ENCODE data around the gene ZNF141. TPM values are rescaled to one million over a fixed set of nuclear protein-coding genes. Genes with fewer than 3 reads are reported as not detected.
A peak's percentile ranks its signal among the peaks of the same experiment; 100 is the strongest.

ZNF141 gene
- total RNA-seq, 4 donors from 2014 or later, result 12.6 to 30.4 (median 18.8) TPM

DNA sequence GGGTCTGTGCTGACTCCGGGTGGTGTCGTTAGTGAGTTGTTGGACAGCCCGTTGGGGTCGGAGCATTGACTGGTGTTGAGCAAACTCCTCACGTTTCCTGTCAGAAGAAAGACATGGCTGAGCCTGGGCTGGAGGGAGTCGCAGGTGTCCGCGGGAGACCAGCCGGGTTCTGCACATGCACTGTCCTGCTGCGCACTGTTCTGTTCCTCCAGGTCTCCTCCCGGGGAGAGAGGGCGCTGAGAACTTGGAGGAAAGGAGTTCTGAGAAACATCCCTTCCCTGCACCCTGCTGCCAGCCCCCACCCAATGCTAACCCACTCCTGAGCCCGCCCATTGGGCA is 1.1 kb downstream of the ZNF141 start:
- H3K27ac ChIP-seq, result peak overlapping the region in 3 of 4 donors; percentile 97 to 99 (median 97)

GRCh38 chr4:340011-340410 is 2.4 kb downstream of the ZNF141 start:
- Histone ChIP-seq H3K4me1 (peaks cover 0 to 46% (median 12%) of the 10 kb centered on the region in 3 donors), H3K9me3 (peaks cover 0 to 9% (median 0%) of the 10 kb centered on the region in 3 donors), H3K4me3 (no peak overlapping the region), H3K27ac (no peak overlapping the region), H3K36me3 (peaks cover 0 to 20% of the 10 kb centered on the region in 2 donors), H3K27me3 (no peaks in the 10 kb centered on the region)
- TF ChIP-seq EP300 (IDR thresholded peaks at IDR 0.05) (no peak), POLR2AphosphoS5 (IDR thresholded peaks at IDR 0.05) (no peak), POLR2A (IDR thresholded peaks at IDR 0.05) (no peak), CTCF (IDR thresholded peaks at IDR 0.05) (no peak)
- 75 to 91% methylated on average over 4 of the region's 4 CpGs for WGBS, 2 donors (ENCODE audit: low coverage in 1 of 2)
- no peak for ATAC-seq

More for the DNA sequence above, 1.1 kb downstream of the ZNF141 start:
- peaks cover 0 to 7% of the 10 kb centered on the region in 2 donors for H3K36me3 ChIP-seq
- peaks cover 0 to 47% (median 12%) of the 10 kb centered on the region in 3 donors for H3K4me1 ChIP-seq
- no peaks in the 10 kb centered on the region for H3K27me3 ChIP-seq
- WGBS, 2 donors (ENCODE audit: low coverage in 1 of 2), result 43 to 80% methylated on average over 1 to 6 of the region's 13 CpGs
- ATAC-seq, result no peak
- TF ChIP-seq POLR2A (IDR thresholded peaks at IDR 0.05) (no peak), CTCF (IDR thresholded peaks at IDR 0.05) (no peak), EP300 (IDR thresholded peaks at IDR 0.05) (no peak), POLR2AphosphoS5 (IDR thresholded peaks at IDR 0.05) (no peak)
- H3K4me3 ChIP-seq, result peak overlapping the region; percentile 43 to 94
- H3K9me3 ChIP-seq, result no peaks in the 10 kb centered on the region

- peaks cover 14 to 69% of the 10 kb centered on the region in 2 donors for H3K36me3 ChIP-seq
- peaks cover 29 to 100% (median 31%) of the 10 kb centered on the region in 3 donors for H3K9me3 ChIP-seq
- no peaks in the 10 kb centered on the region for H3K4me1 ChIP-seq
- H3K27me3 ChIP-seq, result no peaks in the 10 kb centered on the region
- WGBS, 2 donors (ENCODE audit: low coverage in 1 of 2), result 86 to 95% methylated on average over 7 of the region's 7 CpGs
- TF ChIP-seq POLR2A (IDR thresholded peaks at IDR 0.05), result no peak
- TF ChIP-seq POLR2AphosphoS5 (IDR thresholded peaks at IDR 0.05), result no peak
- TF ChIP-seq CTCF (IDR thresholded peaks at IDR 0.05), result no peak
- TF ChIP-seq EP300 (IDR thresholded peaks at IDR 0.05), result no peak
- ATAC-seq, result no peak
- H3K4me3 ChIP-seq, result no peak overlapping the region
- no peak overlapping the region for H3K27ac ChIP-seq
Measured at GRCh38 chr4:373062-373839, 35.6 kb downstream of the ZNF141 start.

DNA sequence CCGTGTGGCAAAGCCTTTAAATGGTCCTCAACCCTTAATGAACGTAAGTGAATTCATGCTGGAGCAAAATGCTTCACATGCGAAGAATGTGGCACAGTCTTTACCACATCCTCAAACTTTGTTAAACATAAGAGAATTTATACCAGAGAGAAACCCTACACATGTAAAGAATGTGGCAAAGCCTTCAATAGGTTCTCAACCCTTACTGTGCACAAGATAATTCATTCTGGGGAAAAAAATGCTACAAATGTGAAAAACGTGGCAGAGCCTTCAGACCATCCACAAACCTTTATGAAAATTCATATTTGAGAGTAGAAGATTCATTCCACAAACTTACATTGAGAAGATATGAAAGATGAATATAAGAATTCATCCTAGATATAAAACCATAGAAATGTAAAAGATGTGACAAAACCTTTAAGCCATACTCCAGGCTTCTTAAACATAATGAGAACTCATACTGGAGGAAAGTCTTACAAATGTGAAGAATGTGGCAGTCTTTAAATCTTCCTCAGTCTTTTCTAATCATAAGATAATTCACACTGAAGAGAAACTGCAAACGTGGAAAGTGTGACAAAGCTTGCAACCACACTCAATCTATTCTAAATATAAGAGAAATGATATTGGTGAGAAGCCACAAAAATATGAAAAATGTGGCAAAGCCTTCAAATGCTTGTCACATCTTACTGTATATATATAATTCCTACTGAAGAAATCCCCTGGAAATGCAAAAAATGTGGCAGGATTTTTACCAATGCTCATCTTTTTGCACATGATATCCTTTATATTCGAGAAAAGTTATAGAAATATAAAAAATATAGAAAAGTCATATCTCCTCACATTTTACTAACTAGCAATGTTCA is 36.9 kb downstream of the ZNF141 start:
- H3K9me3 ChIP-seq, result peaks cover 24 to 100% (median 28%) of the 10 kb centered on the region in 3 donors
- TF ChIP-seq CTCF (IDR thresholded peaks at IDR 0.05), result no peak
- no peak for TF ChIP-seq EP300 (IDR thresholded peaks at IDR 0.05)
- TF ChIP-seq POLR2A (IDR thresholded peaks at IDR 0.05), result no peak
- TF ChIP-seq POLR2AphosphoS5 (IDR thresholded peaks at IDR 0.05), result no peak
- peaks cover 14 to 71% of the 10 kb centered on the region in 2 donors for H3K36me3 ChIP-seq
- WGBS, 2 donors (ENCODE audit: low coverage in 1 of 2), result 92 to 93% methylated on average over 6 of the region's 6 CpGs
- no peaks in the 10 kb centered on the region for H3K4me1 ChIP-seq
- H3K27me3 ChIP-seq, result no peaks in the 10 kb centered on the region
- H3K4me3 ChIP-seq, result no peak overlapping the region
- no peak for ATAC-seq
- H3K27ac ChIP-seq, result no peak overlapping the region
